ENCODE results near the gene ARID5B.

DNA sequence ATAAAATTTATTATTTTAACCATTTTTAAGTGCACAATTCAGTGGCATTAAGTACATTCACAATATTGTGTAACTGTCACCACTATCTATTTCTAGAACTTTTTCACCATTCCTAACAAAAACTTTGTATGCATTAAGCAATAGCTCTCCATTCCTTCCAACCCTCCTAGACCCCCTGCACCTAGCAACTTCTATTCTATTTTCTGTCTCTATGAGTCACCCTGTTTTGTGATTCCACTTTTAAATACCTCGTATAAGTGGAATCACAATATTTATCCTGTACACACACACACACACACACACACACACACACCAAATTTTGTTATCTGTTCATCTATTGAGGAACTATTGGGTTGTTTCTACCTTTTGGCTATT is 89.2 kb downstream of the ARID5B start:
- no peak for TF ChIP-seq ZNF274 (IDR thresholded peaks at IDR 0.05; ENCODE audit: low read depth, low read length)
- TF ChIP-seq YY1 (IDR thresholded peaks at IDR 0.05; ENCODE audit: insufficient read depth, insufficient read length): no peak

Data from NT2/D1 (cell line).